ENCODE results near the gene STAC3.
A peak's percentile ranks its signal among the peaks of the same experiment; 100 is the strongest.

Gene STAC3

GRCh38 chr12:57222286-57223190 lies 28.4 kb downstream of the STAC3 start:
- DNase-seq (ENCODE audit: low read depth in 2 of 2) = no peak

DNA sequence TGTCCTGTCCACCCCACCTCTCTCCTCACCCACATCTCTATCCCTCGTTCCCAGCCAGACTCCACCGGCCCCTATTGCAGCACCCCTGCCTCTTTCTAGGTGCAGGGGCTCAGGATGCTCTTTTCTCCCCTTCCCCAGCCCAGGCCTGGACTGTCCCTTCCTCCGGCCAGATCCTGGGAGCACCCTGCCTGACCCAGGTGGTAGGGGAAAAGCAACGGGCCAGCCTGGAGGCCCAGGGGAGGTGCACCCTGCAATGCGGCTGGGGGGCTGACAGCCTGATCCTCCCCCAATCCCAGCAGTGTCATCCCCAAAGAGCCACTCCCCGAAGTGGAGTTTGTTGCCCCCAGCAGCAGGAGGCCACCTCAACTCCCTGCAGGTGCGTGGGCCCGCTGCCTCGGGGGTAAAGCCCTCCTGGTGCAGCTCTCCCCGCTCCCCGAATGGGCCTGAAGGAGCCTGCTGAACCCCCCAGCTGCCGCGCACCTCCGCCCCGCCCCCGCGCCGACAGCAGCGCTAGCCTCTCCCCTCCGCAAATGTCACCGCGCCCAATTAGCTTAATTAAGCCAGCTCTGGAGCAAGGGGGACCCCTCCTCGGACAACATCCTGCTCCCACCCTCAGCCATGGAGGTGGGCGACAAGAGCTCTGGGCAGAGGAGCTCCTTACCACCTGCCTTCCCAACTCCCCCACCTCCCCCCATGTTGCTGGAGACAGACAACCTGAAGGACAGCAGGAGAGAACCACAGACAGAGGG lies 29.6 kb downstream of the STAC3 start:
- no peak for DNase-seq (ENCODE audit: low read depth in 2 of 2)

DNA sequence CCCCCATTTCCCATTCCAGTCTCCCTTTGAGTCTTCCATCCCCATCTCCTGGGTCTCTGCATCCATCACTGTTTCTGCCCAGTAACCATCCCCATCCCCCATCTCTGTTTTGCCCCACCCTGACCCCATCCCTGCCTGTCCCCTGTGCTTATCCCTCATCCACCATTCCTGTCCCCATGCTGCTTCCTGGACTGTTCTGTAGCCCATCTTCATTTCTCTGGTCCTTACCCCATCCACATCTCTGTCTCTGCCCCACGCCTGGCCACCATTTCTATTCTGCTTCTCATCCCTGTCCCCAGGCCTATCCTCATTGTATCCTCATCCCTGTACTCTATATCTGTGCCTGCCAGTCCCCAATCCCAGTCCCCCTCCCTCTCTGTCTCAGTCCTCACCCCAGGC lies 30.2 kb downstream of the STAC3 start:
- no peak for DNase-seq (ENCODE audit: low read depth in 2 of 2)

GRCh38 chr12:57219993-57220754 lies 30.8 kb downstream of the STAC3 start:
- DNase-seq (ENCODE audit: low read depth in 2 of 2) = no peak

DNA sequence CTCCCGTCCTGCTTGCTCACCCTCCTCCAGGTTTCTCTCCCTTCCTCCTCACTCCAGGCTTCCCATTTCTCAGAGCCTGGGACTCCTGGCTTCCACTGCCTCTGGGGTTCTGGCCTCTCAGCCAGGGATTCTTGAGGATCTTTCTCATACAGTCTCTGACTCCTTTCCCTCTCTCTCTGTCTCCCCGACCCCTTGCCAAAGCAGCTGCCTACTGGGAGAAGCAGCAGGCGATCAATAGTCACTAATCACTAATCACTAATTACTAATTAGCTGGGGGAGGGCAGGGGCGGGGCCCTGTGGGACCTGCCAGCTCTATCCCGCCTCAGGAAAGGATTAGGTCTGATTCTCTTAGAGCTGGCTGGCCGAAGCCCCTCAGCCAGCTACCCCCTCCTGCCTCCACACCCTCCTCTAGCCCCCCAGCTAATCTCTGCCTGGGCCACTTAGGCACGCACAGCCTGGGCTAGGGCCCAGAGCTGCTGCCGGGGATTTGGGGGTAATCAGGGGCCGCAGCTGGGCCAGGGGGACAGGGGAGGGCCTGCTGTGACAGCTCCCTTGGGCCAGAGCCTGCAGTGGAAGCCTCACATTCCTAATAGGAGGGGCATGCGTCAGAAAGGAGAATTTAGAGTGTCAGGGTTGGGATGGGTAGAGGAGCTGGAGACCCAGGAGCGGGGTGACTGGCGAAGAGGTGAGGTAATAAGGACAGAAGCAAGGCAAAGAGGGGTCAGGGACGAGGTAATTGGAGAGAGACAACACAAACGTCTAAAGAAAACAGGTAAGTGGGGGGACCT lies 31.6 kb downstream of the STAC3 start:
- DNase-seq (ENCODE audit: low read depth in 2 of 2) = no peak

GRCh38 chr12:57218030-57218853 lies 32.7 kb downstream of the STAC3 start:
- DNase-seq (ENCODE audit: low read depth in 2 of 2) = no peak

DNA sequence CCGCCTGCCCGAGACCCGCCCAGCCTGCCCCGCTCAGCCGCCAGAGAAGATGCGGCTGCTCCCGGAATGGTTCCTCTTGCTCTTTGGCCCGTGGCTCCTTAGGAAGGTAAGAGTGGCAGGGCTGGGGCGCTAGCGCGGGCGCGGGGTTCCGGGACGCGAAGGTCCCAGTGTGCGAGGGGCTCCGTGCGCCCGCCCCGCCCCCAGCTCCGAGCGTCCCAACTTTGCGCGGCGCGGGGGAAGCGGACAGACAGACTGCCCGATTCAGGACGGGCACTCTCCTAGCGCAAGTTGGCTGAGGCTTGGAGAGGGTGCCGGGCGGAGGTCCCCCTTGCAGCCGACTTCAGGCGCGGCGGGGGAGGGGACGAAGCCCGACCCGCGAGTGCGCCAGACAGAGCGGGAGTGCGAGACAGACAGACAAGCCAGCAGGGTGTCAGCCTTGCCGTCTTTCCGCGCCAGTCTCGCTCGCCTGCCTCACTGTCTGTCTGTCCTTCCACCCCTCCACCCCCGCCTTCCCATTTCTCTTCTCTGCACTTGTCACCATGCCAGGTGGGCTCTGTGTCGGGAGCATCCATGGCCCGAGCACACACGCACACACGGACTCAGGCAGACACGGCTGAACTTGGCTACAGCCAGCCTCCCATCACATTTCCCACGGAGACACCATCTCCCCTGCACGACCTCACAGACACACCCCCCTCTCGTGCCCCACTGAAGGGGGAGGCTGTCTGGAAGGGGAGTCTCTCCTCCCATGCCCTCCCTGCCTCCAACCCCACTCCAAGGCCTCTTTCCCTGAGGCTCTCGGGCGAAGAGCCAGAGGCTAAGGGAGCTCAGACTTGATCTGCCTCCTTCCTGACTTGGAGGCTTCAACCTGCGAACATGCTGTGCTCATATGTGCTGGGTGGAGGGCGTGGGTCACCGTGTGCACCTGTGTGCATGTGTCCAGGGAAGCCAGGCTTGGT lies 33.8 kb downstream of the STAC3 start:
- no peak for DNase-seq (ENCODE audit: low read depth in 2 of 2)

DNA sequence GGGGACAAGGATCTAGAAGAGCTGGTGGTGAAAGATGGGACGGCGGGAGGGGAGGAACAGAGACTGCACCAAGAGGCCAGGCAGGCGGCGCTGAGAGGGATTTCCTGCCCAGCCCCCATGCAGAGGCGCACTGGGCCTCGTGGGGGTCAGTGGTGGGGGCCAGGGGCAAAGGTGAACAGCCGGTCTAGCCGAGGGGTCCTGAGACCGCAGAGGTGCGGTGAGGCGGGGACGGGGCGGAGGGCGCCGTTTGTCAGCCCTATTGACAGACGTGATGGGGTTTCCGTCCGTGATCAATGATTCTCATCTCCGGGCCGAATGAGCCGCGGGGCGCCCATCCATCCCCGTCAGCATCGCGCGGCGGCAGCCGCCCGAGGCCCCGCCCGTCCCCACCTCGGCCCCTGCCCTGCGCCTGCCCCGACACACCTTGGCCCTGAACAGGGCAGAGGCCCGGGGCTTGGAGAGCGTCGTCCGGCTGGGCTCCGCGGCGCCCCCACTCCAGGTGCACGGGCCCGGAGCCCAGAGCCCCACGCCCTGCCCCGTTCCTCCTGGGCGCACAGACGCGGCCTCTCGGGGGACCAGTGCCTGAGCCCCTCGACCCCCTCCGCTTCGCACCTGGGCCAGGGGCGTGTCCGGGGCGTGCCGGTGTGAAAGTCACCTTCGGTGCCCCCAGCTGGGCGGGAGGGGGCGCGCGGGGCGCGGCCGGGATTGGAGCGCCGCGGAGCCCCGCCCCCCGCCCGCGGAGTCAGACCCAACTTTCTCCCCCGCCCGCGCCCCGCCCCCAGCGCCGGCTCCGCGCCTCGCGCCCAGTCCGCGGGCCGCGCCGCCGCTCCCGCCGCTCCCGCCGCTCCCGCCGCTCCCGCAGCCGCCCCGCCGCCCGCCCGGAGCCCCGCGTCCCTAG lies 34.7 kb downstream of the STAC3 start, which contains the start of gene NXPH4:
NXPH4 (plus strand) TSS at position 781 of the 898 bp plus-strand sequence. CDS start 176 bp downstream, outside the sequence.
- no peak for DNase-seq (ENCODE audit: low read depth in 2 of 2)

GRCh38 chr12:57215668-57216013 lies 35.3 kb downstream of the STAC3 start:
- DNase-seq (ENCODE audit: low read depth in 2 of 2) = no peak

DNA sequence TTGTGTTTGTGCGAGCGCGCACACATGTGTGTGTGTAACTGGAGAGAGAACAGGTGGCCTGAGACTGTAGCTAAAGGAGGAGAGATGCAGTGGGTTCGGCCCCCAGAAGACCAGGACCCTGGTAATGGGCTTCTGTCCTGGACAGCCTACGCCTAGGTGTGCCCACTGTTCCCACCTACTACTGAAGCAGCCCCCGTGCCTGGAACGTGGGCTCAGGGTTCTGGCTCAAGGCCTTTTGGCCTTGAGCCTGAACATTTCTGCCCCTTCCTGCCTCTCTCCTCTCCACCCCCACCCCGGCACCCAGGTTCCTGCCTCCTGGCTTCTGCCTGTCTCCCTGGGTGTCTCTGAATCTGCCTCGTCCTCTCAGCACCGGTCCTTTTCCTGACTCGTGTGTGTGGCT lies 35.9 kb downstream of the STAC3 start:
- DNase-seq (ENCODE audit: low read depth in 2 of 2) = no peak

- no peak for DNase-seq (ENCODE audit: low read depth in 2 of 2)
Measured at GRCh38 chr12:57214398-57214781, 36.6 kb downstream of the STAC3 start.

- DNase-seq (ENCODE audit: low read depth in 2 of 2) = no peak
Measured at GRCh38 chr12:57213763-57214397, 37.1 kb downstream of the STAC3 start.

DNA sequence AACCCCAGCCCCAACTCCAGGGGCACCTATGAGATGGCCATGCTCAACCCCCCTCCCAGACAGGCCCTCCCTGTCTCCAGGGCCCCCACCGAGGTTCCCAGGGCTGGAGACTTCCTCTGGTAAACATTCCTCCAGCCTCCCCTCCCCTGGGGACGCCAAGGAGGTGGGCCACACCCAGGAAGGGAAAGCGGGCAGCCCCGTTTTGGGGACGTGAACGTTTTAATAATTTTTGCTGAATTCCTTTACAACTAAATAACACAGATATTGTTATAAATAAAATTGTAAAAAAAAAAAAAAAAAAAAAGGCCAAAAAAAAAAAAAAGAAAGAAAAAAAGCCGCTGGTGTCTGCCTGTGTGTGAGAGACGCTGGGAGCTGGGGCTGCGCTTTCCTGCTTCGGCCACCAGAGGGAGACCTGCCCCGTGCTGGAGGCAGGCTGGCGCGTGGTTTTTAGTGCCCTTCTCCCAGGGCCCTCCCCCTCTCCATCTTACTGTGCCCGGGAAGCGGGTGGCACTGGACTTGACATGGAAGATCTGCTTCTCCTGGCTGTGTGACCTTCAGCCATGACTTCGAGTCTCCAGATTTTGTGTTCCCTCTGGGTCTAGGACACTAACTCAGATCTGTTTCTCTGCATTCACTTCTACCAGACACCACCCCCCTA lies 37.8 kb downstream of the STAC3 start:
- DNase-seq (ENCODE audit: low read depth in 2 of 2) = peak; percentile 42 to 43

- DNase-seq (ENCODE audit: low read depth in 2 of 2) = no peak
Measured at GRCh38 chr12:57212701-57213057, 38.3 kb downstream of the STAC3 start.

GRCh38 chr12:57211791-57212700 lies 38.9 kb downstream of the STAC3 start:
- DNase-seq (ENCODE audit: low read depth in 2 of 2) = no peak
